Kidney tubule cell (primary cell): Measurements from ENCODE around the gene PPP2R3A.

Source experiments
- DNase-seq: peaks from one replicate; pipeline ENCODE4 v3.0.0-alpha.2; 2018; ENCODE audit warnings: low spot score

PPP2R3A gene

DNA sequence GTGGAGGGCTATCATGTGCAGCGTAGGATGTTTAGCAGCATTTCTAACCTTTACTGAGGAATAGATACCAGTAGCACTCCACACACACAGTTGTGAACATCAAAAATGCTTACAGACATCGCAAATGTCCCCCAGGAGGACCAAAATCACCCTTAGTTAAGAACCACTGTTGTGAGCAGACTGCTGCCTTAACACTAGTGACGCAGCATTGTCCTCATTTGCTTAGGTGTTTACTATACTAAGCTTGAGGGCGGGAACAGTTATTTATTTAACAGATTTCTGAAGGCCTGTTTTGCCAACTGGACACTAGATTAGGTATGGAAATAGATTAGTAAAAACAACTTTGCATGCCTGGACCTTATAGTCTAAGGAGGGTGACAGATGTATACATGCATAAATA, 2.3 kb downstream of the PPP2R3A start:
- peak; percentile 38 for DNase-seq

DNA sequence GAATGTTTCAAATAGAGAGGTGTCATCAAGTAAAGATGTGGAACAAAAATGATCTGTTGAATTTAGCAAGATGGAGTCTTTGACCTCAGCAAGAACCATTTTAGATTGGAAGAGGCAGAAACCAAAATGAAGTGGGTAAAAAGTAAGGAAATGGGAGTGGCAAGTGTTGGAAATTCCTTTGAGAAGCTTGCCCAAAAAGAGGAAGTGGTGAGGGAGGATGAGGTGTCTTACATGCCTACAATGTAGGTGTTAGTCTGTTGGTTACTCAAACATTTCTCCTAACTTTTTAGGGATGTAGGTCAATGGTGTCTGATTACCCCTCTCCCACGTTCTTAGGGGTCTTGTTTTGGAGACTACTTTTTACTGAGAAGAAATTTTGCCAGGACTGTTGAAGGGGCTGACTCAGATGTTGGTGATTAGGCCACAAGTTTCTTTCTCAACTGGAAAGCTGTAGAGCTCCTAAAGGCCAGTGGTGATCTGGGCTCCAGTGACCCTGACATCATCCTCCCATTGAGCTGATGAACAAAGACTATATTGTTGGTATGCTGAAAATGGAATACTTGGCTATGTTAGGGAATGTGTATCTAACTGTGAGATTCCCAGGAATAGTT, 5.1 kb downstream of the PPP2R3A start:
- peak; percentile 82 for DNase-seq

- DNase-seq, result peak; percentile 33
Observed at GRCh38 chr3:135973841-135974240, 8.3 kb downstream of the PPP2R3A start.

DNA sequence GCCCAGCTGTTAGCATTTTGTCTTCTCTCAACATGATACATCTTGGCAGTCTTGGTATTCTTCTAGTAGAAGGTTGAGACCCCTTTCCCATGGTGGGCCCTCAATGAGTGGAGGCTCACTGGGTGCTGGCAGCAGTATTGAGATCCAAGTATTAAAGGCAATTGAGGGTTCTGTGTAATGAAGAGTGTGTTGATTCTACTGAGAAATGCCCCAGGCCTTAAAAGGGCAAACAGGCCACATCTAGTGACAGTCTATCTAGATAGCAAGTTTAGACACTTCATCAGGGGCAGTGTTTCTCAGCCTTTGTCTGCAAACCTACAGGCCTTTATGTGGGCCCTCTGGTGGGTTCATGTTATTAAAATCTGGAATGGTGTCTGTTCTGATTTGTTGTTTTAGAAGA, 9.5 kb downstream of the PPP2R3A start:
- DNase-seq, result no peak

DNA sequence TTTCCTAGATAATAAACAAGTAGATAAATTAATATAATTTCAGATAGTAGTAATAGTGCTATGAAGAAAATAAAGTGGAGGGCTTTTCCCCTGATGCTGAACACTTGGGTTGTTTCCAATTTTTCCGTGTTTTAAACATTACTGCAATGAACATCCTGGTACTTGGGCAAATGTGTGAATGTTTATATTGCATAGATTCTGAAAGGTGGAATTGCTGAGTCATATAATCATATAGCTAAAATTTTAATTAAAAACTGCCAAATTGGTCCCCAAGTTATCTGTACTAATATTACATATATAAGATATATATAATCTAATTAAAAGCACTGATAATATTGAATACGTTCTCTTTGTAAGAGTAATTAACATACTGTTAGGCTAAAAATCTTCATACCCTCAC, 10.0 kb downstream of the PPP2R3A start:
- DNase-seq, result no peak

DNA sequence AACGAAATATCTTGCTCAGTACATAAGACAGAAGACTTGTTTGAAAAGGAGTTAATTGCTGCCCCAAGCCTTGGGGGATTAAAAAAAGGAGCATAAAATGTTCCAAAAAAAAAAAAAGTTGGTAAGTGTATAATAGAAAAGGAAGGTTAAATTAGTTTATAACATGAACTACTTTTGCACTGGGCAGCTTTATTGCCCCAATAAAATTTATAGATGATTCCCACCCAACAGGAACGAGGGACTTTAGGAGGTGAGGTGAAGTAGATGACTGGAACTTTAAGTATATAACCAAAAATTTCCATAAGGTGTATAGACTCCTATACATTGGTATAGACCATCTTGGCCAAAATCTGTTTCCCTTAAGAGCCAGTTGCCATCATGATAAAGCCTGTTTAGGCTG, 14.8 kb downstream of the PPP2R3A start:
- no peak for DNase-seq

- no peak for DNase-seq
Observed at GRCh38 chr3:135981701-135982403, 16.3 kb downstream of the PPP2R3A start.

DNA sequence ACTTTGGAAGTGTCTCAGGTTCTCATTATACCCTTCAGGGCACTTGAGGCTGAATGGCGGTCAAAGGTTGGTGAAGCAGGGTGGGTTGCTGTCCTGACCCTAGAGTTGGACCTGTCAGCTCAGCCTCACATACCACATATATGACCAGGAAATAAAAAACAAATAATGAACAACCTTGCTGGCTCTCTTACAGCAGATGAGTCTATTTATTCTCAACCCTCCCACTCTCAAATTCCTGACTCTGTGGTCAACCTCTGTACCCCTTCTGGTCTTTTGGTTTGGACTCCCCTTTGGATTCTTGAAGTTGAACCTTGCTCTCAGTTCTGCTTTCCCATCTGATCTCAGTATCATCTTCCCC, 16.9 kb downstream of the PPP2R3A start:
- peak; percentile 74 for DNase-seq

DNA sequence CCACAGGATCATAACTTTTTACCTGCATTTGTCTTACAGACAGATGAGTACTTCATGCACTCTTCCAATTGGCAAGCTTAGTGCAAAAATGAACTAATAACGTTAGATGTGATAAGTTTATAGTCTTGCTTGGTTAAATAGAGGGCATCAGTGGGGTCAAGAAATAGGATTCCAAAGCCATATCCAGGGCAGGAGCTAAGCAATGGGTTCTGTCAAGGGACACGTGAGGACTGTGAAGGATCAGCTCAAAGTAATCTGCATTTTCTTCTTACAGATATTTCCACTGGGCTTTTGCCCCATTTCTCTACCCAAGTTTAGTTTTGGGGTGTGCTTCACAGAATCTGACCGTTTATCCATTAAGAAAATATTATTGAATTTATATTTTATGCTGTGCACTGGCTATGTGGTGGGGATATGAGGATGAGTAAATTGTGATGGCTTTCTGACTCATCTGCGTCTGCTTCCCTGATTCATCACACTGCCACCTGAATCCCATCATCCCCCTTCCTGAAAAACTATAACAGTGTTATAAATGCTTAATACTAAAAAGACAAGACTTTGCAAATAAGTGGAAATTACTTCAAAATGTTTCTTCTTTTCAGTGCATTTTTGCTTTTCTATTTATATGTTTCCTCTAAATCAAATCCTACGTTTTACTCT, 17.5 kb downstream of the PPP2R3A start:
- peak; percentile 71 for DNase-seq

GRCh38 chr3:135987661-135988060, 22.1 kb downstream of the PPP2R3A start:
- no peak for DNase-seq

- DNase-seq, result no peak
Observed at GRCh38 chr3:135989242-135989641, 23.7 kb downstream of the PPP2R3A start.

DNA sequence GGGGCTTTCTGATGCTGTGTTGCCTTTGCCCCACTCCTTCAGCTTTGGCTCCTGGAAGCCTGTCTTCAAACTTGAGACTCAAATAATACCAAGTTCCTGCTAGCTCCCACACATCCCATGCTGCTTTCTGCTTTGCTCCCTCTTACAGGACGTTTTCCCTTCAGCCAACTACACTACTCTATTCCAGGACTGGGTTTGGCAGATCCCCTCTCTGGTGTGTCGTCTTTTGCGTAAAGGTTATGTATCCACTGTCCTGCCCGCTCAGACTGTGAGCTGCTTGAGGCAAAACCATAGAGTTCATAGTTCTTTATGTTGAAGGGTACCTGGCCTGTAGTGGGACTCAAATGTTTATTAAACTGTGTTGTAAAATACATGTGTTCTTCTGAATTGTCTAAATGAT, 25.4 kb downstream of the PPP2R3A start:
- DNase-seq, result no peak

- DNase-seq, result peak; percentile 35
Observed at GRCh38 chr3:135991621-135992020, 26.1 kb downstream of the PPP2R3A start.

GRCh38 chr3:135992072-135992471, 26.5 kb downstream of the PPP2R3A start:
- DNase-seq, result peak; percentile 83

DNA sequence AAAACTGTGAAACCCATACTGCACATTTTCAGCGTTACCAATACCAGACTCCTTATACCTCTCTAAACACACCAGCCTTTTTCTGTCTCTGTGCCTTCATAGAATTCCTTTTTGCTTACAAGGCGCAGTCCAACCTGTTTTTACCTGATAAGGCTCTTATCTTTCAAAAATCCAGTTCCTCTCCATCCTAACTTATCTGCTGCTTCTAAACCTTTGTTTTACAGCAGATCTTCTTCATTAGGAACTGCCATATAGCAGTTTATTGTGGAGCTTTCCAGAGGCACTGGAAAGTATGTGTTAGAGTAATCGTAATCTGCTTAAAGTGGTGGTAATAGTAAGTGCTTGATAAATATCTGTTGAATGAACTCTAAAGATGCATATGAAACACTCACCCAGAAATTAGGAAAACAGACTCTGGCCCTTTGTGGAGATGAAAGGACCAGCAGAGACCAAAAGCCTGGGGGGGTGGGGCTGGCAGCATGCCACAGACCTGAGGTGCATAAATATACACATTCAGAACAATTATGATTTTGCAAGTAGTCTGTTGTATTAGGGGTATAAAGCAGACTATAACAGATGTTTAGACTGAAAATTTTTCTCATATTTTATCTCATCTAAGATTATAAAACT, 29.3 kb downstream of the PPP2R3A start:
- DNase-seq, result no peak

DNA sequence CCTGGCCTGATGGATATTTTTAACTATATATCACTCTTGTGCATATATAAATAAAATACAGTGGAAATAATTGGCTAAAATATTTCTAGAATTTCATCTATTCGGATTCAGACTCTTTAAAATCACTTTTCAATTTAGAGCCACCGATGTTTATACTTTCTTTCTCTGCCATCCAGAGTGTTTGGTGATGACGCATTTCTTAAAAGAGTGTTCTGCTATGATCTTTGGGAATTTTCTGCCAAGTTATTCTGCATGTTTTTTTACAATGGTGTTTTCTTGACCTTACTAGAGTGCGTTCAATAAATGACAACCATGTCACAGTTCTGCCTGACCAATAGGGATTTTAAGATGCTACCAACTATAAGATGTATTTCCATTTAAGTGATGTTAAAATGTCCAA, 30.2 kb downstream of the PPP2R3A start:
- no peak for DNase-seq

- no peak for DNase-seq
Observed at GRCh38 chr3:135997554-135998320, 32.2 kb downstream of the PPP2R3A start.

GRCh38 chr3:136008221-136008620, 42.7 kb downstream of the PPP2R3A start:
- DNase-seq, result no peak

DNA sequence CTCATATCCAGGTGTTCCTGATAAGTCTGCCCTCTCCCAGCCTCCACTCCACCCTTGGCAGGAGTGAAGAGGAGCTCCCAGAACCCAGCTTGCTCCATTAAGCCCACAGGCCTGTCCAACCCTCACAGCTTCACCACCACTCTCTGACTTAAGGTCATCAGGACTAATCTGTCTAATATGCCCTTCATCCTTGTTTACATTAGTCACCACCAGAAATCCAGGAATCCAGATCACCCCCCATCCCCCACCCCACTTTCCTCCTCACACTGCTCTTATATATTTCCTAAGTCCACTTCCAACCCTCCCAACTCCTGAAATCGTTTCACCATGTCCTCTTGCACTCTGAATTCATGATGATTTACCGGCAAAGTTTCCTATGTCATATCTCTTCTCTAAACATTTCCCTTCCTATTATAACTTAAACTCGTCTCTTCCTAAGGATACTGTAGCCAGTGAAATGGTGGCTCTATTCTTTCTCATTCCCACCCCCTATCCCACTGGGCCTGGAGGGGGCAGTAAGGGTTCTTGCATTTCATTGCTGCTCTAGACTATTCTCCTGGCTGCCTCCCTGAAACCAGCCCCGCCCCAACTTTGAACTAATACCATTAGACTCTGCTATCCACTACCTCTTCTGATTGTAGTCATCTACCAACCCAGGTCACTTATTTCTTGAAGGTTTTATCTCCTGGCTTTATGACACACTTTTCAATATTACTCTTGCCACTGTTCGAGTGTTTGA, 43.4 kb downstream of the PPP2R3A start:
- no peak for DNase-seq

GRCh38 chr3:136018876-136019275, 53.3 kb downstream of the PPP2R3A start:
- no peak for DNase-seq

DNA sequence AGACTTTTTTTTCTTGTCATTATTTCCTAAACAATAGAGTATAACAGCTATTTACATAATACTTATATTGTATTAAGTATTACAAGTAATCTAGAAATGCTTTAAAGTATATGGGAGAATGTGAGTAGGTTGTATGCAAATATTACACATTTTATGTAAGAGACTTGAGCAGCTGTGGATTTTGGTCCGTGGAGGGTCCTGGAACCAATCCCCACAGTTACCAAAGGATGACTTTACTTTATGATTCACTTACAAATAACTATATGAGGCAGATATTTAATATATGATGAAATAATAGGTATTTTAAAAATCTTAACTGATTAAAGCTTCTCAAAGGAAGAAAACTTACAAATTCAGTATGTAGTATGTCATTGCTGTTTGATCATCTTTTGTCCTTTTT, 56.3 kb downstream of the PPP2R3A start:
- DNase-seq, result no peak
